Measurements from ENCODE around the gene PCNX3.

GRCh38 chr11:65660038-65660437 is 44.5 kb downstream of the PCNX3 start:
- TF ChIP-seq POLR2A (IDR thresholded peaks at IDR 0.05; ENCODE audit: low read depth, low read length) (no peak; the same call in 1 of the 2 replicates), POLR2AphosphoS5 (IDR thresholded peaks at IDR 0.05; ENCODE audit: low read depth, low read length) (no peak), TAF1 (IDR thresholded peaks at IDR 0.05; ENCODE audit: low read depth, low read length) (no peak), POU2F2 (IDR thresholded peaks at IDR 0.05; ENCODE audit: low read depth, low read length) (no peak), PAX5 (IDR thresholded peaks at IDR 0.05; ENCODE audit: insufficient read depth, low read length, severe bottlenecking) (no peak), SPI1 (IDR thresholded peaks at IDR 0.05; ENCODE audit: low read depth, low read length) (no peak)
